C4-2B (cell line): ENCODE measurements around the gene SLC6A2.

Source experiments
- H3K27ac ChIP-seq: fragments of 450-650 bp; 2 replicates; pipeline ENCODE4 v1.5.1; 2017
- CTCF ChIP-seq: fragments of 450-650 bp; conservative IDR thresholded peaks from 2 replicates; pipeline ENCODE4 v1.5.1; 2017; ENCODE audit warnings: mild to moderate bottlenecking
- ZFX ChIP-seq: fragments of 450-650 bp; IDR thresholded peaks from 2 replicates; pipeline ENCODE4 v1.6.1; 2017

Gene SLC6A2

DNA sequence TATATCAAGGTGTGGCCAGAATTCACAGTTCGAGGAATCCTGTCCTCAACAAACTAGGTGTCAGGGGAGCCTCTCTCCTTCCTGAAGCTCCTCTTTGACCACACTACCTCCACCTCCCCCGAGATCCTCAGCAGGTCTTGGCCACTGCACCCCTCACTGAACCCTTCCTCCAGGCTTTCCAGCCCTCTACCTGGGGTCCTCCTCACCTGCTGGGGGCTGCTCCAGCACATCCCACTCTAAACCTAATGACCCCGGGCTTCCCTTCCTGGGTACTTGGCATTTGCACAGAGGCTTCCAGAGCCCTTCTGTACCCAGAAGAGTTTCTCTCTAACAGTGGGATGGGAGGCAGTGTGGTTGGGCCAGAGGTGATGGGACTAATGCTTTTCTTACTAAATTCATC is 9.7 kb downstream of the SLC6A2 start:
- TF ChIP-seq CTCF (no peak), ZFX (no peak)
- no peak overlapping the region for H3K27ac ChIP-seq

- no peak overlapping the region for H3K27ac ChIP-seq
- TF ChIP-seq ZFX (no peak), CTCF (no peak)
These were observed 10.2 kb downstream of the SLC6A2 start for GRCh38 chr16:55666012-55666411.

DNA sequence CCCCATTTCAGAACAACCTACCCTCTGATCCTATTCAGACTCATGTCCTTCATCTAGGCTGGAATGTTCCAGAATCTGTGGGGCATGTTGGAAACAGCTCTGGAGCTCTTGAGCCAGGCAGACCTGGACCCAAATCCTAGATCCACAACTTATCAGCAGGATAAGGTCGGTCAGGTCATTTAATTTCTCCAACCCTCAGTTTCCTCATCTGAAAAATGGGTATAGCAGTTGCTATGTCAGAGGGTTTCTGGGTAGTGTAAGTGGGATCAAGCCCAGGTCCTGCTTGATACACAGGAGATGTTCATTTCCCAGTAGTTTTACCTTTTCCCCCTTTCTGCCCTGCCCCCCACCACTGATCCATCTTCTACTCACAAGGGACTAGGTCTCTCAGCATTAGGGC is 12.0 kb downstream of the SLC6A2 start:
- H3K27ac ChIP-seq: no peak overlapping the region
- TF ChIP-seq CTCF (no peak), ZFX (no peak)

GRCh38 chr16:55668340-55669281 is 12.8 kb downstream of the SLC6A2 start:
- H3K27ac ChIP-seq: no peak overlapping the region
- TF ChIP-seq CTCF (no peak), ZFX (no peak)

- no peak overlapping the region for H3K27ac ChIP-seq
- TF ChIP-seq CTCF (no peak), ZFX (no peak)
These were observed 15.6 kb downstream of the SLC6A2 start for GRCh38 chr16:55671206-55671973.

- no peak for TF ChIP-seq ZFX
- no peak for TF ChIP-seq CTCF
- no peak overlapping the region for H3K27ac ChIP-seq
These were observed 16.1 kb downstream of the SLC6A2 start for GRCh38 chr16:55671974-55672280.

DNA sequence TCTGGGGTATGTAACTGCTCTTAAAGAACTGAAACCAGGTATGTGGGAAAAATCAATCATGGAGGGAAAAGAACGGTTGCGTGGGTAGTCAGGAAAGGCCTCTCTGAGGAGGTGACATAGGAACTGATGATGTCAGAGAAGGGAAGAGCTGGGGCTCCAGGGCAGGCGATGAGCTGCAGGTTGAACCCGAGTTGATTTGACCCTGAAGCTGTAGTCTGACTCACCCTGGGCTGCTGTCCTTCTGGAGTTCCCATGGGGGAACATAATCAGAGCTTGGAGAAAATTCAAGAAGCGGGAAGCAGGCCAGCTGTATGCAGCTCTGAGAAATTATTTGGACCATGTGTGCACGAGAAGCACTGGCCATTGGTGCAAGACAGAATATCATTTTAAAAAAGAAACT is 16.7 kb downstream of the SLC6A2 start:
- TF ChIP-seq CTCF: no peak
- no peak for TF ChIP-seq ZFX
- H3K27ac ChIP-seq: no peak overlapping the region
